HG02840 (cell line): ENCODE results near the gene UNC5C.

Source experiments
- ATAC-seq: cut with Tn5 transposase; IDR thresholded peaks from one replicate; pipeline ENCODE4 v1.9.1; 2021; ENCODE audit warnings: mild to moderate bottlenecking, moderate library complexity, moderate number of reproducible peaks; ENCODE audit not compliant: unreplicated experiment, low FRiP score

UNC5C gene

DNA sequence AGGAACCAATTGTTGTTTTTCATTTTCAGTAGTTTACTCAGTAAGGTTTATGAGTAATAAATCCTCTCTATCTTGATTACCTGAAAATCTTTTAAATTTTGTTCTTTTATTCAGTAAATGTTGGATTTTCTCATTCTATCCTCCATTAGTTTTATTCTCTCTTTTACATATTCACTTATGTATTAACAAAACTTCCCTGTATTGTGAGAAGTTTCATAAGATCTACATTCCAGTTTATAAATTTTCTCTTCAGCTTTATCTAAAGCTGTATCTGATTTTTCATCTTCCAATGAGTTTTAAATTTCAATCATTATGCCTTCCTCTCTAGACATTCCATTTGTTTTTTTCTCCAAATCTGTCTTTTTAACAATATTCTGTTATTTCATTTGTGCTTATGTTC, 310.2 kb downstream of the UNC5C start:
- no peak for ATAC-seq

DNA sequence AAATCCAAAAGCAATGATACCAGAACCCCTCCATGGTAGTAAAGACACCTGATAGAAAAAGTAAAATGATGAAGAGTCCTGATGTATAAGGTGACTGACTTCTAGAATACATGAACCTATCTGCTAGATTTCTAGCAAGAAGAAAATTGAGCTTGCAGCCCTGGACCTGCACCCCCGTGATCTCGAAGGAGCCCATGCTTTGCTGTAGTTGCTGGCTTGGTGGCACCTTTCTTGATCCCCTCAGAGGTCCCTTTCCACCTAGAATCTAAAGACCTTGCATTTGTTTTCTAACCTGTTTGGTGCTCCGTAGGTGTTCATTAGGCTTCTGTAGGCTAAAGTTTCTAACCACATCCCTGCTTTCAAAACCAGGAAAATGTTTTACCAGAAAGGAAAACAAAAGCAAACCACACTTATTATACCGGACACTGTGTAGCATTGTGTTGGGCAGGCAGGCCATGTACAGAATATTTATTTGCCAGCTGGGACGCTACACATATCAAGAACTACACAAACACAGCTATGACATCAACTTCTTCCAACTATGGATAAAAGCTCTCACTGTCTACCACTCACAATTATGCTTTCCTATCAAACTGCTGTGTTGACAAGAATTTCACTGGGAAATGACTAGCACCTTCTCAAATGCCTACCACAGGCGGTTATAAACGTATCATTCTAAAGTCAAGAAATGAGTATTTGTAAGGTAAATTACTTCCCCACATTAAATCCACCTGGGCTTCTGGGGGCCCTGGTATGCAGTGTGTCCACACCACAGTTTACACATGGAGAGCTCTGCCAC, 316.2 kb downstream of the UNC5C start:
- ATAC-seq, result no peak

DNA sequence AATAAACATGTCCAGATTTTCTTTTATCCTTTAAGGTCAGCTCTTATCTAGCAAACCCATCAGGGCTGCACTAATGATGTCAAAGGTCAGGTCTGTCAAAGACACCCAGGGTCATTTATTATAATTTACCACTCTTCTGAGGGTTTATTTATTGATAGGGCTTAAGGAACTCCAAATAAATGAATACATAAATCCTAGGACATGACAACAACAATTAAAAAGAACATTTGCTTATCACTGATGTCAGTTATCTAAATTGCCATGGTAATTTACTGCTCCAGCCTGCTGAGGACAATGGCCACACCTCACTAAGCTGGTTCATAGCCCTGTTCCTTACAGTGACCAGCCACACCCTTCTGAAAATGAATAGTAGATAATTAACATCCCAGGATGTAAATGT, 317.1 kb downstream of the UNC5C start:
- no peak for ATAC-seq

DNA sequence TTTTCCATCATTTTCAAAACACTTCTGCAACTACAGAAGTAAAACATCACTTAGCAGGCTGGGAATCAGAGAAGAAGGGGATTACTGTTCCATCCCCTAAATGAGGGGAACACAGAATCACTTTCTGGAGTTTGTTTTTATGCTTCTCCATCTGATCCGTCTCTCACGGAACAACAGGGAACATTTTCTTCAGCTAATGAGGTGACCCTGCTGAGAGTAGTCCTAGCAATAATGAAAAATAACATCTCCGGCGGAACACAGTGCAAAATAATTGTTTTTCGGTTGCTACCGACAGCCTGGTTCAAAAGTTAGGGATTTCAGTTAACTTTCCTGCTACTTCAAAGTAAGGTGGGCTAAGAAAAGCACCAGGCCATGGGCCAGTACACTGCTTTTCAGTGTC, 322.9 kb downstream of the UNC5C start:
- no peak for ATAC-seq

DNA sequence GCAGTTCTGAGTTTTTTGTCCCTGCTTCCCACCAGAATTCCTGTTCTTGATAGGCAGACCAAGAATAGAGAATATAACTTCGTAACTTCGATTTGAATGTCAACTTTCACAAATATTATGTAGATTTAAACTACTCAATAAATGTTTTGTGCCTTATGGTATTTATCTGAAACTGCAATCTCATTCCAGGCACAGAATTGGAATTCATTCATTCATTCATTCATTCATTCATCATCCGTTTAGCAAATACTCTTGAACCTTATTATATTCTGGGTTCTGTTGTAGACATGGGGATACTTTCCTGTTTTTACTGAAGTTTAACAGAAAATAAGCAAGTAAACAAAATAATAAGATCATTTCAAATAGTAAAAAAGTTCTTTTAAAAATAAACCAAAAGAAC, 324.4 kb downstream of the UNC5C start:
- no peak for ATAC-seq

DNA sequence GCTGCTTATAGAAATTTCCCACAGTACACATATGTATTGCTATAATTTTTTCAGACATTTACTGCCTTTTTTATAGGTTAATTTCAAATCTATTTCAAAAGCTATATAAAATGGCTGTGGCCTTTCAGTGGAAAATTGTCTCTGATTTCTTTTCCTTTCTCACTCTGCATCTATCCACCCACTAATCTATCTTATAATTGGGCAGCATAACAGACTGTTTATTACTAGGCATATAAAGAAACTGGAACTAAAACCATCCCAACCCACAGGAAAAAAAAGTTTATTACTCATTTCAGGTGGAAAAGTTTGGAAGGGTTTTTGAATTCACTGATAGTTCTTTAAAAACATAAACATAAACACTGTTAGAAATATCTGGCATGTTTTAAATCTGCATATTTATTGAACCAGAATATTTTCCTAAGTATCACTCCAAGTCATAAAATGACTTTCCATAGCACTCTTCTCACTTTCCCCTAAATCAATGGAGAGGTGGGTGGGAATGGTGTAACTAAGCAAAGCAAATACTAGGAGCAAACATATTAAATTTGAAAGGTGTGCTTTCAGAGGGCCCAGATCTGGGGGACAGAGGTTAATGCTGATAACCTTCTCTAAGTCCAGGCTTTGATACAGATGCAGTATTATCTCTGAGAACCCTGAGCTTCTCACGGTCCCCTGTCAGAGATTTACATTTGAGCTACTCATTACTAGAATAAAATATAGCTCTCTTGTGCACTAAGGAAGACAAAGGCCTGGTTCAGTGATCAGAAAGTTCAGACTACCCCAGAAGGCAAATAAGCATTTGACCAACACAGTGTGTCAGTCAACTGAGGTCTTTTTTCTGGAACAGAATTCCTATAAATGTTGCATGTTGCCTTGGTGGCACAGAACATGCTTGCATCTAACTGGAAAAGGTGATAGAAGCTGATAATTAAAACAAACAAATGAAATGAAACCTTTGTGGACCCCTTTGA, 328.3 kb downstream of the UNC5C start:
- no peak for ATAC-seq

DNA sequence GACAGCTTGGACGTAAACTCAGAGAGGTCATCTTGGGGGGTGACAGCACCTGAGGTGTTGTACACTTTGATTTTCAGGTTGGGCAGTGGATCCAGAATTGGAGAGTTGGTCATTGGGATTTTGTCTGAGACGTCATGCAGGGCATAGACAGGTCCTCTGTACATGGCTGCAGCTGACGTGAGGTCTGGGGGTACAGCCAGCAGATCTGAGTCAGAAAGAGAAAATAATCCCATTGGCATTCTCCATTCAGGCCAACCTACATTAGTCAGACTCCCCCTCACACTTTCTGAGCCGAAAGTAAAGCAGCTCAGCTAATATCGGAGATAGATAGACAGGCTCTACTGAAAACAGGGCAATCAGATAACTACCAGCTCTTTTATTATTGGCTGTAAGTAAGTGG, 329.7 kb downstream of the UNC5C start:
- ATAC-seq, result no peak

DNA sequence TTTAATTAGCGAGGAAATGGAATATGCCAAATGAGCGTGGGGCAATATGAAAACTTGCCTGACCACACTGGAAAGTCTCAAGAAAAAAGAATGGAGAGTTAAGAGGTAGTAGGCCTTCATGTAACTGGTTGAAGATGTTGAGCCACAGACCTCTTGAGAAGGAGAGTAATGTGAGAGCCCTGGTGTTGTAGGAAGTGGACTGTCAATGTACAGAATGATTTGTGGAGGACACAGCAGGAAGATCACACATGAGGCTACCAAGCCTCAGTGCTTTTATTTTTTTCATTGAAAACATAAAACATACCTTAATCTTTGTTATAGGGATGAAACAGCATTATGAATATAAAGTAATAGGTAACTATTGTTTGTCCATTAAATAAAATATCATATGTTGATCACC, 331.6 kb downstream of the UNC5C start:
- ATAC-seq, result no peak

DNA sequence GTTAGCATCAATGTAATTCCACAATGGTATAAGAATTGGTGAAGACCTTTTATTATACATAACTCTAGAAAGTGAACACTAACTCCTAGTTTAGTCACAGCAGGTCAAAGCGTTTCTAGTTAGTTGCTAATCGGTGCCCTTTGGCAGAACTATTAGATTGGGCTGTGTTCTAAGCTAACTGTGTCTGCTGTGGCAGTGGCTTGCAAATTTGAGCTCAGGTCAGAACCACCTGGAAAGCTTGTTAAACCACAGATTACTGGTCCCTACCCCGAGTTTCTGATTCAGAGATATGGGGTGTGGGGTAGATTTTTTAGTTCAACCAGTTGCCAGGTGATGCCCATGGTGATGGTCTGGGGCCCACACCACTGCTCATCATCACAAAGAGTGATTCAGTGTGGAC, 332.1 kb downstream of the UNC5C start:
- no peak for ATAC-seq

DNA sequence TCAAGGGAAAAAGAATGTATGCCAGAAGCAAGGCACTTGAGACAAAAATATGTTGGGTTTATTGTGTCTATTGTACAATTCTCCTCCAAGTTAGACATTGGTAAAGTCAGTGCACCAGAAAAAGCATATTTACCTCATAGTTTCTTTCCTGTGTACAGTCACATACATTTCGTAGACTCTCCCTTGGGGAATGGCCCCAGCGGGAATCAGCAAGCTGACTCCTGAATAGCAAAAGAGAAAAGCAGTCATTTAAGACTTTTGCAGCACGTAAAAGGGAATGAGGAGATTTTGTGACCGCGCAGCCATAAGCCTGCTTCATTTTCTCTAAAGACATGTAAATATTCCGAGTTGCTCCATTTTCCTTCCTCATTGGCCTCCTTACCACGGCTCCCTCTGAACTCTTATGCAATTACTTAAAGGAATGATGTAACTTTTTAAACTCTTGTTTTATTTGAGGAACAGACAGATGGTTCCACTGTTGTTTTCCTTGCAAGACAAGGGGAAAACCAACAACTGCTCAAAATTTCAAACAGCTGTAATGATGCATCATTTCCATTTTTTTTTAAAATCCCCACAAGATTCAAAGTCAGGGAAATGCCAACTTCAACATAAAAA, 332.7 kb downstream of the UNC5C start:
- no peak for ATAC-seq

DNA sequence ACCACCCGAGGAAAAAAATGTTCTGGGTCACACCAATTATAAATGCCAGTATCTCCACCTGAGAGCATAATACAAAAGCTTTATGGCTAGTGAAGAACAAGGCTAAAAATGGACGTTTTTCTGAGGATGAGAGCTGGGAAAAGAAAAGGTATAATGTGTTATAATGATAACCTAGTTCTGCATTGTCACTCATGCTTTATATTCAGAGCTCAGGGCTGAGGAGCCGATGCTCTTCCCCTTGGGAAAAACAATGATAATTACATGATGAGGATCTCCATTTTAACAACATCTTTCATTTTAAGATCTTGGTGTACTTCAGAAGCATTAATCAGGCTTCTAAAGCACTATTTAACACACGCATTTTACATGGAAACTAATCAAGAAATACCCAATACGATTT, 333.7 kb downstream of the UNC5C start:
- ATAC-seq, result no peak

DNA sequence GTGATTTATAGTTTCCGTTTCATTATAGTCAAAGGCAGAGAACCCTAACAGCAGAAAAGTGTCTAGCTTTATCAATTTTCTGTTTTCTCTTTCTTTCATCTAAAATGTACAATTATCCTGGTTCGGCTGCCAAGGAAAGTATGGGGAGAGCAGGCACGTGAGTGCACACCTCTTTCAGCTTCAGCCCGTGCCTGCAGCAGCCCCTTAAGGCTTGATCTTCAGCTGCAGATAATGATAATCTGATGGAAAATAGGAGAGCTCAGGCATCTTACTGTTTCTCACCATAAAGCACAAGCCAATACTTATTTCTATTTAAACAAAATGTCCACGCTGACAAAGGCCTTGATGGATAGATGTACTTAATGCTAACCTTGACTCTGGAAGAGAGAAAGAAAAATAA, 334.4 kb downstream of the UNC5C start:
- ATAC-seq, result no peak

DNA sequence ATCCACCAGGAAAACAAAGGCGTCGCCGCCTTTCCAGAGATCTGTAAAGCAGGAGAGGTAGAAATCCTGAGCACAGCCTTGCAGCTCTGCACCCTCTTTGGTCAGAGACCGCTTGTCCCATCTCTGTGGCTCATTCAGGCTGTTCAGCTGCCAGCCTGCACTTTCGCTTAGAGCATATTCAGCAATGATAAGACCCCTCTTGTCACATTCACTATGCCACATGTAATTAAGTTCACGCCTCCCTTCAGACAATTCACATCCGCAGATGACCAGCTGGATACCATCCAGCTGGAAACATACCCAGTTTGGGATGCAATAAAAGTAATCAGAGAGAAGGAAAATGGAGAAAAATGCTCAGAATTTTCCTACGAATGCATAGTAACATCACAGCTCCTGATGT, 335.4 kb downstream of the UNC5C start:
- no peak for ATAC-seq

DNA sequence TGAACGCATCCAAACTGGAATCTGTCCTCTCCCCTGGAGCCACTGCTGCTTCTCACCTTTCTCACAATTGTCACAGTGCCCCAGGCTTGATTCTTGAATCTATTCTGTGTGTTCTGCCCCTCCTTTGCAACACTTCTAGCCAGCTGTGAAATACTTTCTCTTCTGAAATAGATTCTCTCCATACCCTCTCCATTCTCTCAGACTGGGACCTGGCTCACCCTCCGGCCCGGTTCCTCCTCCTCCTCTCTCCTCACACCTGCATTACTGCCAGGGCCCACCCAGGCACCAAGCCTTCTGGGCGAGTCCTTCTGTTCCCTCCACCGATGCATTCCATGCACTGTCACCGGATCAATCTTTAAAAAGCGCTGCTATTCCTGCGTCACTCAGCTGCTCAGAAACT, 336.1 kb downstream of the UNC5C start:
- ATAC-seq, result no peak

DNA sequence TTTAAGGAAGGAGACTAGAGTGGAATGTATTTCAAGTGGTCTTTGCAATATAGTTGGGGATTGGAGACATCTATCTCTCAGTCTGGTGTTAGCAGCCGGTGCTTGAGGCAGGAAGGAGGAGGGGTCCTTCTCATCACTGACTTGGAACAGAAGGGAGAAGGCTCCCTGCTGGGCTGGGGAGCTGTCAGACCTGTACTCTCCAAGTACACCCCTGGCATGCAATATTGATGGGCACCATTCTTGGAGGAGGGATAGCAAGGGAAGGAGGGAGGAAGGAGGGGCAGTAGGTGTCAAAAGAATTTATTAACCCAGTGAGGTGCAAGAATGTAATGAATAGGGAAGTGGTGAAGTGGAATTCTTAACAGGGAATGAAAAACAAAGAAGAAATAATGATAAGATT, 338.8 kb downstream of the UNC5C start:
- no peak for ATAC-seq

DNA sequence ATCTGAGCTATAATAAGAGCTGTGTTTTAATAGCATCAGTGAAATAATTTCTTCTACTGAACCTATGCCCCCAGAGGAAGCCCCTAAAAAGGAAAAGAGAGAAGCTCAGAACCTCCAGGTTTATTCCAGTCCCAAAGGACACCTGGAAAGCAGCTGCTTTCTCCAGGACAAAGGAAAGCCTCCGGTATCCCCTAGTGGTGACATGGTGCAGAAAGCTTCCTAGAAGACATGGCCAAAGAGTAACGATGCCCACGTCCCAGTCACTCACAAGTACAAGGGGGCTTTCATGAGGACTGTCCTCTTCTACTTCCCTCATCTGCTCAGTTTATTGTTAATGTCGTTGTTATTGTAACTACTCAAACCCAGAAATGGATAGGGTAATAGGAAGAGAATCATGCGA, 343.9 kb downstream of the UNC5C start:
- ATAC-seq, result no peak

DNA sequence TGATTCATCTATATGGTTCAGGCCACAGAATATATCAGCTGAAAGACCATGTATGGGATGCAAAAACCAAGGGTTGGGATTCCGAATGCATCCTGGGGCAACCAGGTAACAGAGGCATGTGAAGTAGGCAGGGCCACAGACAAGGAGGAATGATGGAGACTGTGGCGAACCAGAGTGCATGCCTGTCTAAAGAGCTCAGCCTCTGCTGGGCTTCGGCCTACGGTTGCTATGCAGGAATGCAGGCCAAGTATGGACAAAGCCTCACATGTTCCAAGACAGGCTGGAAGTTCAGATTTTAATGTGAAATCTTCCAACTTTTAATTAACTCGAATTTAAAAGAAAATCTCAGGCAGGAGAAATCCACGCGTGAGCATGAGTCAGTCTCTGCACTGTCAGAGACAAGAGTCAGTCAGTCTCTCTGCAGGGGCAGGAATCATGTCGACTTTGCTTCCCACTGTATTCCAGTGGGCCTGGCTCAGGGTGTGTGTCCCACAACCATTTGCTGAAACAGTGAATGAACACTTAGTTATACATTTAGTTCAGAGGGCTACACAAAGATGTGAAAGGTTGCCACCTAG, 344.4 kb downstream of the UNC5C start:
- no peak for ATAC-seq

DNA sequence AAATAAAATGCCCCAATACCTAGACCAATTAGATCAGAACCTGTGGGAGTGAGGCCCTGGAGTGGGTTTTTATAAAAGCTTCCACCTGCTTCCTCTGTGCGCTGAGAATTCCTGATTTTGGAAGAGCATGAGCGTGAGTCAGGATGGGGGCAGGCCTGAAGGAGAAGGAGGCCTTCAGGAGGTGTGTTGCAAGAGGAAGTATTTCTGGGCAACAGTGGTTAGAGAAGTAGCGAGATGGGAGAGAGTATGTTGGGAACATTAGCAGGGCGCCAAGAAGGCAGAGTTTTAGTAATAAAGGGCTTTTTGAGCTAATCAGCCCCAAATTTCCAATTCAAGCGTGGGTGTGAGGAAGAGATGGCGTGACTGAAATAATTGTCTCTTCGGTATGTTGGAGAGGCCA, 349.8 kb downstream of the UNC5C start:
- ATAC-seq, result no peak

DNA sequence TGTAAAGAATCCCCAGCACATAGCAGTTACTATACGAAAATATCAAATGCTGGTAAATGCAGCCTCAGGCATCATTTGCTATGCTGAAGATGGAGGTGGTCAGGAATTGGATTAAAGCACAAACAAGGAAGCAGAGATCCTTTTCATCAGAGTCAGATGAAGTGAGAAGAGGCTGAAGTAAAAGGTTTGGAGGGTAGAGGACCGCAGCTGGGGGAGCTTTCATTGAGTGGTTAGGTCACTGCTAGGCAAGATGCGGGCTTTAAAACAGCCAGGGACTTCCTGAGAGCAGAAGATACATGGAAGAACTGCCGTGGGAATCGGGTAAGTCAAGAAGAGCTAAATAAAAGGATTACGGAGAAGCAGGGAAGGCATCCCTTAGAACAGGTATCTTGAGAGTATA, 351.4 kb downstream of the UNC5C start:
- ATAC-seq, result no peak

DNA sequence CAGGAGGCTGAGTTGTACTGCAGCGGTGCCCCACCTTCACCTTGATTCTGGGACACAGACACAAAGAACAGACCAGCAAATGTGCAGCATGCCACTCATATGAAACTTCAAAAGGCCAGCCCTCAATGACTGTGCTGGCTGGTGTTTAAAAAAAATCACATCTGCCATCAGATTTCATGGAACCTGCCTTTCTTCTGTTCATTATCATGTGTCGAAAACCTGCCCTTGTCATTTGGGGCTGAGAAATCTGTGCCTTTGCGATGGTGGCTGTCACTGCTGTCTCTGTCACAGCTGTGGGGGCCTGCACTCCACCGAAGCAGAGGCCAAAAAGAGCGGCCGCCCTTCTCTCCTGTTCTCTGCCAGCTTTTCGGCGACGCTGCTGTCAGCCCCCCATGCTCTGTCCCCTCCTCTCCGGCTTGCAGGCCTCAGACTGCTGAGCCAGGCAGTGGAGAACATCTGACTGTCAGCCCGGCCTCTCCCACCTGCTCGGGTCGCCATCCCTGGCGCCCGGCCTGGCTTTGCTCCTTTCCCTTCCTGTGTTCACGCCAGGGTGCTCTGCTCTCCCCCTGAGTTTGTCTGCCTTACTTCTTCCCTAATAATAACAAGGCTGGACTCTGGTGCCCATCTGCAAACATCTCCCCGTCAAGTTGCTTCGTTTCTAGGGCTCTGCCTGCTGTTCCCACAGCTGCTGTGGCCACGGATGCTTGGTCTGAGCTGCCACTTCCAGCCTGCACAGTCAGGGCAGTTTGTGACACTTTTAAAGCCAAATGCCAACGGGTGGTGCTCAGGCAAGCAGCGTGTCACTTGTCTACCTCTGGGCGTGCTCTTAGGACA, 355.2 kb downstream of the UNC5C start:
- ATAC-seq, result no peak
